ENCODE data around the gene FAM131C. TPM values are rescaled to one million over a fixed set of nuclear protein-coding genes. Genes with fewer than 3 reads are reported as not detected.

The FAM131C gene
- total and polyA plus RNA-seq, 10 of the 15 experiments (the other 5 are each of a cell fraction or from before 2014, with no cell fraction given): 0.03 TPM; not detected in 9

DNA sequence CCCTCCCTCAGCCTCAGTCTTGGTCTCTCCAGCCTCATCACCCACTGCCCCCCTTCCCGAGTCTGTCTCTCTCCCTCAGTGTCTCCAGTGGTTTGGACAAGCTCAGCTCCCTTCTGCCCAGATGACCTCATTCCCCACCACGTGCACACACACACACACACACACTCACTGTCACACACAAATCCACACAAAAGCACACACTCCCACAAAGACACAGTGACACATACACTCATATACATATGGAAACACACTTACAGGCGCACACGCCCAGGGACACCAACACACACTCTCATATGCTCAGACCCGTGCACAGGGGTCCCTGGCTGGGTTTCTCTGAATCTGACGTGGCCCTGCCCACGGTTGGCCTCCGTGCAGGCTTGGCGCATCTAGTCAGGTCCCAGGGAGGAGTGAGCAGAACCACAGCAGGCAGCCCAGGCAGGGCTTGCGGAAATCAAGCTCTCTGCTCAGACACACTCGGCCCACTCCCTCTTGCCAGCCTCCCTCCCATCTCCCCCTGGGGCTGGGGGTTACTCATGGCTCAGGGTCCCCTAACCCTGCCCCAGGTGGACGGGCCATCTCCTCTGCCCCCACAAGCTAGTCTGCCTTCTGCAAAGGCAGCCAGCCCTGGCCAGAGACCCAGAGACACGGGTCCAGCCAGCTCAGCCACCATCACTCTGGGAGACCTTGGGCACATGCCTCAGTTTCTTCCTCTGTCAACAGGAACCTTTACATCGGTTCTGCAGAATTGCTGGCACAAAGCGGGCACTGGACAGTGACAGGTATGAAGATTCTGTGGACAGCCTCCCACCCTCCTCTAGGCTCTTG is 38.5 kb upstream of the FAM131C start:
- Histone ChIP-seq H4K20me1 (ENCODE audit: control insufficient read depth, insufficient read depth) (no peaks in the 10 kb centered on the region), H3K4me1 (ENCODE audit: control insufficient read depth, insufficient read depth, low read length) (no peaks in the 10 kb centered on the region), H3K4me3 (no peak overlapping the region), H3K9me3 (replicated peaks; ENCODE audit: control insufficient read depth, insufficient read depth, low read length) (peaks cover 4% of the 10 kb centered on the region; the same call in 1 of the 3 replicates), H3K36me3 (ENCODE audit: control insufficient read depth in 2 of 2, insufficient read depth in 2 of 2, low read length in 1 of 2) (no peaks in the 10 kb centered on the region), H3K27me3 (replicated peaks in 1 of 2; ENCODE audit: control insufficient read depth in 2 of 2, insufficient read depth in 2 of 2, low read length in 1 of 2) (peaks cover 0 to 4% of the 10 kb centered on the region in 2 experiments; a peak in 3 of 4 replicates), H2AFZ (ENCODE audit: control insufficient read depth, low read depth, low read length) (no peak overlapping the region), H3K9ac (ENCODE audit: control insufficient read depth, insufficient read depth, low read length) (no peak overlapping the region), H3K79me2 (ENCODE audit: control insufficient read depth, insufficient read depth, low read length) (no peaks in the 10 kb centered on the region), H3K27ac (ENCODE audit: control insufficient read depth, insufficient read depth) (no peak overlapping the region), H3K4me2 (ENCODE audit: control insufficient read depth, insufficient read depth) (no peak overlapping the region)
- POLR2A ChIA-PET: no interaction called here
- CTCF ChIA-PET: no interaction called here
- SMC1A ChIA-PET (ENCODE audit: uncharacterized antibody, unreplicated experiment): no interaction called here
- TF ChIP-seq CHD2 (IDR thresholded peaks at IDR 0.05; ENCODE audit: borderline replicate concordance, low read depth, low read length): no peak
- TF ChIP-seq NRF1 (conservative IDR thresholded peaks at IDR 0.05; ENCODE audit: low read depth, low read length): no peak
- no peak for TF ChIP-seq MTA2 (IDR thresholded peaks at IDR 0.05; ENCODE audit: low read depth)
- 21% methylated on average over 14 of the region's 15 CpGs for WGBS (ENCODE audit: insufficient coverage, insufficient replicate concordance, low lambda C conversion rate, missing lambda C conversion rate)
- RAD21 ChIA-PET (ENCODE audit: unreplicated experiment): interaction anchor here (1.2 to 1.5 kb wide), 2 partner anchors 29 to 77 kb away, joined by 3 read pairs; no protein-coding TSS in a partner anchor
- in situ Hi-C loops (cut with MboI): no loop called here
- BruUV-seq (replicated peaks): no TSS peak
- no peak for ATAC-seq
- no peak for DNase-seq (ENCODE audit: low read depth, low spot score)
- FAIRE-seq: no peak
- intact Hi-C loops (cut with micrococcal nuclease; ENCODE audit: unreplicated experiment): no loop called here

DNA sequence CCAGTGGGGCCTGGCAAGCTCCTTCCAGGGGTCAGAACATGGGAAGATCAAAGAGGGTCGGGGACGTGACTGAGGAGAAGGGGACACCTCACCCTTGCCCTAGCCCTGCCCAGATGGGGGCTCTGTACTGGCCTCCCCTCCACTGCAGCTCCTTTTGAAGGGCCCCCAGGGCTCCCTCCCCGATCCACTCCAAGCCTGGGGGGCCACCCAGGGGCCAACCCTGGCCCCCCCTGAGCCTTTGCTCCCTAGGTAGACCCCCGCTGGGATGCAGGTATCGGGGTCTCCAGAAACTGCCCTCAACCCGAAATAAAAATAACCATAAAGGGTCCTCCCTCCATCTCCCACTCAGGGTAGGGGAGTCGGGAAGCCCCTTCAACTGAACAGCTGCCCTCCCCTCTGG is 37.4 kb upstream of the FAM131C start:
- 2% methylated on average over 7 of the region's 7 CpGs for WGBS (ENCODE audit: insufficient coverage, insufficient replicate concordance, low lambda C conversion rate, missing lambda C conversion rate)
- Histone ChIP-seq H4K20me1 (ENCODE audit: control insufficient read depth, insufficient read depth) (no peaks in the 10 kb centered on the region), H3K27ac (ENCODE audit: control insufficient read depth, insufficient read depth) (no peak overlapping the region), H3K4me2 (ENCODE audit: control insufficient read depth, insufficient read depth) (no peak overlapping the region), H3K79me2 (ENCODE audit: control insufficient read depth, insufficient read depth, low read length) (no peaks in the 10 kb centered on the region), H3K4me1 (ENCODE audit: control insufficient read depth, insufficient read depth, low read length) (no peaks in the 10 kb centered on the region), H3K9ac (ENCODE audit: control insufficient read depth, insufficient read depth, low read length) (no peak overlapping the region), H3K27me3 (replicated peaks in 1 of 2; ENCODE audit: control insufficient read depth in 2 of 2, insufficient read depth in 2 of 2, low read length in 1 of 2) (peaks cover 0 to 4% of the 10 kb centered on the region in 2 experiments; a peak in 3 of 4 replicates), H3K36me3 (ENCODE audit: control insufficient read depth in 2 of 2, insufficient read depth in 2 of 2, low read length in 1 of 2) (no peaks in the 10 kb centered on the region), H3K9me3 (replicated peaks; ENCODE audit: control insufficient read depth, insufficient read depth, low read length) (peaks cover 4% of the 10 kb centered on the region; the same call in 1 of the 3 replicates), H2AFZ (ENCODE audit: control insufficient read depth, low read depth, low read length) (no peak overlapping the region), H3K4me3 (no peak overlapping the region)
- RAD21 ChIA-PET (ENCODE audit: unreplicated experiment): no interaction called here
- POLR2A ChIA-PET: interaction anchor here (0.5 kb wide), 1 partner anchor 8 kb away, joined by 3 read pairs; no protein-coding TSS in a partner anchor
- no peak for ATAC-seq
- in situ Hi-C loops (cut with MboI): no loop called here
- no peak for DNase-seq (ENCODE audit: low read depth, low spot score)
- CTCF ChIA-PET: interaction anchor here (0.6 to 1.1 kb wide), 2 partner anchors 245 to 505 kb away, joined by 3 to 5 read pairs; no protein-coding TSS in a partner anchor
- SMC1A ChIA-PET (ENCODE audit: uncharacterized antibody, unreplicated experiment): no interaction called here
- intact Hi-C loops (cut with micrococcal nuclease; ENCODE audit: unreplicated experiment): no loop called here
- no peak for FAIRE-seq
- BruUV-seq (replicated peaks): no TSS peak
- no peak for TF ChIP-seq CHD4 (IDR thresholded peaks at IDR 0.05)
- no peak for TF ChIP-seq NFYA (IDR thresholded peaks at IDR 0.05; ENCODE audit: borderline replicate concordance, low read depth, low read length)
- no peak for TF ChIP-seq ZBTB11 (CRISPR knock-in tag; IDR thresholded peaks at IDR 0.05)
- TF ChIP-seq TBL1XR1 (IDR thresholded peaks at IDR 0.05; ENCODE audit: low read depth, low read length): no peak
- TF ChIP-seq RELB (IDR thresholded peaks at IDR 0.05; ENCODE audit: low read depth): no peak
- no peak for TF ChIP-seq IRF4 (IDR thresholded peaks at IDR 0.05; ENCODE audit: low read depth, low read length)
- no peak for TF ChIP-seq HDAC6 (IDR thresholded peaks at IDR 0.05; ENCODE audit: unreplicated experiment)
- TF ChIP-seq MEF2A (IDR thresholded peaks at IDR 0.05; ENCODE audit: insufficient read depth, low read depth, low read length): no peak
- no peak for TF ChIP-seq GABPA (IDR thresholded peaks at IDR 0.05; ENCODE audit: low read depth)

All from GM12878 (cell line).